GM21717 (cell line): Measurements from ENCODE around the gene PTBP3.
"Not testable (repeated sequence)": the region's sequence is repeated elsewhere in the genome, so short reads cannot be mapped to it uniquely, and the experiment has no call there.

Source experiments
- ATAC-seq: cut with Tn5 transposase; IDR thresholded peaks from one replicate; pipeline ENCODE4 v1.9.1; 2021; ENCODE audit warnings: mild to moderate bottlenecking, moderate library complexity; ENCODE audit not compliant: unreplicated experiment

The PTBP3 gene

GRCh38 chr9:112218908-112219307 is 114.5 kb downstream of the PTBP3 start:
- peak; percentile 93 for ATAC-seq

GRCh38 chr9:112212926-112213325 is 120.5 kb downstream of the PTBP3 start:
- ATAC-seq, result no peak

GRCh38 chr9:112207451-112207850 is 126.0 kb downstream of the PTBP3 start:
- no peak for ATAC-seq

GRCh38 chr9:112203536-112203935 is 129.9 kb downstream of the PTBP3 start:
- no peak for ATAC-seq

GRCh38 chr9:112200711-112201110 is 132.7 kb downstream of the PTBP3 start:
- ATAC-seq, result no peak

GRCh38 chr9:112198646-112199045 is 134.8 kb downstream of the PTBP3 start:
- ATAC-seq, result no peak

- ATAC-seq, result no peak
These were observed 138.4 kb downstream of the PTBP3 start for GRCh38 chr9:112194969-112195431.

GRCh38 chr9:112193572-112194288 is 139.7 kb downstream of the PTBP3 start:
- no peak for ATAC-seq

GRCh38 chr9:112190320-112190719 is 143.1 kb downstream of the PTBP3 start:
- ATAC-seq, result not testable (repeated sequence)

- no peak for ATAC-seq
These were observed 144.5 kb downstream of the PTBP3 start for GRCh38 chr9:112188884-112189283.

GRCh38 chr9:112187404-112187803 is 146.0 kb downstream of the PTBP3 start:
- ATAC-seq, result no peak

GRCh38 chr9:112186695-112187094 is 146.7 kb downstream of the PTBP3 start:
- ATAC-seq, result no peak

GRCh38 chr9:112184946-112185345 is 148.5 kb downstream of the PTBP3 start:
- no peak for ATAC-seq

GRCh38 chr9:112184221-112184620 is 149.2 kb downstream of the PTBP3 start:
- no peak for ATAC-seq

GRCh38 chr9:112180387-112180881 is 153.0 kb downstream of the PTBP3 start:
- ATAC-seq, result peak; percentile 53

GRCh38 chr9:112179816-112180215 is 153.6 kb downstream of the PTBP3 start:
- no peak for ATAC-seq

- no peak for ATAC-seq
These were observed 156.9 kb downstream of the PTBP3 start for GRCh38 chr9:112176524-112176923.

GRCh38 chr9:112175796-112176315 is 157.6 kb downstream of the PTBP3 start:
- no peak for ATAC-seq

- peak; percentile 51 for ATAC-seq
These were observed 158.2 kb downstream of the PTBP3 start, which contains the start of gene SUSD1 for GRCh38 chr9:112174965-112175795. SUSD1 (minus strand) TSS chr9:112175297; CDS start chr9:112175235, 62 bp downstream.

GRCh38 chr9:112174222-112174964 is 159.0 kb downstream of the PTBP3 start:
- ATAC-seq, result peak; percentile 89
